ENCODE data around the gene ERC2.

Gene ERC2

GRCh38 chr3:56052188-56052587, 416.1 kb downstream of the ERC2 start:
- Histone ChIP-seq H3K27me3 (no peaks in the 10 kb centered on the region), H3K9me3 (no peaks in the 10 kb centered on the region)
- DNase-seq: no peak

GRCh38 chr3:56051052-56051451, 417.2 kb downstream of the ERC2 start:
- no peak overlapping the region for H3K4me3 ChIP-seq (ENCODE audit: low read depth, low read length)
- DNase-seq: no peak
- no peak for TF ChIP-seq CTCF (IDR thresholded peaks at IDR 0.05; ENCODE audit: low read depth, low read length)
- no peaks in the 10 kb centered on the region for H3K36me3 ChIP-seq
- H3K27me3 ChIP-seq: no peaks in the 10 kb centered on the region
- H3K9me3 ChIP-seq: no peaks in the 10 kb centered on the region
- H3K4me1 ChIP-seq: no peaks in the 10 kb centered on the region

More at GRCh38 chr3:56052188-56052587, 416.1 kb downstream of the ERC2 start:
- TF ChIP-seq CTCF (IDR thresholded peaks at IDR 0.05; ENCODE audit: low read depth, low read length): no peak
- no peaks in the 10 kb centered on the region for H3K36me3 ChIP-seq
- H3K4me3 ChIP-seq (ENCODE audit: low read depth, low read length): no peak overlapping the region
- H3K4me1 ChIP-seq: no peaks in the 10 kb centered on the region

GRCh38 chr3:56048946-56049345, 419.3 kb downstream of the ERC2 start:
- DNase-seq: no peak
- Histone ChIP-seq H3K4me3 (ENCODE audit: low read depth, low read length) (no peak overlapping the region), H3K4me1 (no peaks in the 10 kb centered on the region), H3K9me3 (no peaks in the 10 kb centered on the region), H3K36me3 (no peaks in the 10 kb centered on the region), H3K27me3 (no peaks in the 10 kb centered on the region)
- TF ChIP-seq CTCF (IDR thresholded peaks at IDR 0.05; ENCODE audit: low read depth, low read length): no peak

GRCh38 chr3:56048331-56048730, 419.9 kb downstream of the ERC2 start:
- H3K36me3 ChIP-seq: no peaks in the 10 kb centered on the region
- no peaks in the 10 kb centered on the region for H3K9me3 ChIP-seq
- TF ChIP-seq CTCF (IDR thresholded peaks at IDR 0.05; ENCODE audit: low read depth, low read length): no peak
- no peaks in the 10 kb centered on the region for H3K27me3 ChIP-seq
- DNase-seq: no peak
- no peak overlapping the region for H3K4me3 ChIP-seq (ENCODE audit: low read depth, low read length)
- no peaks in the 10 kb centered on the region for H3K4me1 ChIP-seq

- H3K4me1 ChIP-seq: no peaks in the 10 kb centered on the region
- TF ChIP-seq CTCF (IDR thresholded peaks at IDR 0.05; ENCODE audit: low read depth, low read length): peak; percentile 45
- no peaks in the 10 kb centered on the region for H3K9me3 ChIP-seq
- no peaks in the 10 kb centered on the region for H3K27me3 ChIP-seq
- no peak overlapping the region for H3K4me3 ChIP-seq (ENCODE audit: low read depth, low read length)
- no peak for DNase-seq
- no peaks in the 10 kb centered on the region for H3K36me3 ChIP-seq
Observed at GRCh38 chr3:56042326-56042951, 425.8 kb downstream of the ERC2 start.

GRCh38 chr3:56025326-56025725, 442.9 kb downstream of the ERC2 start:
- DNase-seq: no peak
- no peaks in the 10 kb centered on the region for H3K36me3 ChIP-seq
- no peak overlapping the region for H3K4me3 ChIP-seq (ENCODE audit: low read depth, low read length)
- no peaks in the 10 kb centered on the region for H3K9me3 ChIP-seq
- TF ChIP-seq CTCF (IDR thresholded peaks at IDR 0.05; ENCODE audit: low read depth, low read length): no peak
- no peaks in the 10 kb centered on the region for H3K4me1 ChIP-seq
- H3K27me3 ChIP-seq: no peaks in the 10 kb centered on the region
